GM12878 (cell line): ENCODE results near the gene MSH2. TPM values are rescaled to one million over a fixed set of nuclear protein-coding genes. Genes with fewer than 3 reads are reported as not detected.

ENCODE experiments used
- CBFB ChIP-seq: IDR thresholded peaks from 2 replicates; pipeline ENCODE4 v1.6.1; 2016; ENCODE audit warnings: antibody characterized with exemption, low read depth
- EP300 ChIP-seq, 2 experiments: fragments of 150-350 bp in 1 of 2; IDR thresholded peaks; 2 replicates each; pipeline ENCODE4 v1.6.1; 2011 to 2012; ENCODE audit warnings: low read depth in 2 of 2, low read length in 2 of 2, borderline replicate concordance in 1 of 2, improper control_type of control experiment in 1 of 2, inconsistent platforms in 1 of 2; ENCODE audit not compliant: control insufficient read depth in 1 of 2
- ETV6 ChIP-seq, 2 experiments: fragments of 450-650 bp in 1 of 2; IDR thresholded peaks in 1 of 2; conservative IDR thresholded peaks in 1 of 2; 2 replicates each; pipeline ENCODE4 v1.6.1; 2014; ENCODE audit warnings: antibody characterized with exemption in 1 of 2, borderline replicate concordance in 1 of 2, low read depth in 1 of 2, mild to moderate bottlenecking in 1 of 2, moderate library complexity in 1 of 2
- IKZF2 ChIP-seq, 2 experiments: fragments of 450-650 bp; IDR thresholded peaks; 2 replicates each; pipeline ENCODE4 v1.6.1; 2017; ENCODE audit warnings: mild to moderate bottlenecking in 2 of 2, moderate library complexity in 2 of 2
- KLF5 ChIP-seq: fragments of 450-650 bp; IDR thresholded peaks from 2 replicates; pipeline ENCODE4 v1.6.1; 2014; ENCODE audit warnings: mild to moderate bottlenecking; ENCODE audit not compliant: partially characterized antibody
- MLLT1 ChIP-seq: fragments of 450-650 bp; IDR thresholded peaks from 2 replicates; pipeline ENCODE4 v1.6.1; 2016; ENCODE audit warnings: mild to moderate bottlenecking
- MXI1 ChIP-seq: fragments of 150-350 bp; IDR thresholded peaks from 2 replicates; pipeline ENCODE4 v1.6.1; 2011; ENCODE audit warnings: low read depth, mild to moderate bottlenecking, inconsistent platforms, low read length, improper control_type of control experiment
- NKRF ChIP-seq: fragments of 450-650 bp; conservative IDR thresholded peaks from 2 replicates; pipeline ENCODE4 v1.6.1; 2017; ENCODE audit warnings: mild to moderate bottlenecking, moderate library complexity
- NR2C1 ChIP-seq: fragments of 450-650 bp; IDR thresholded peaks from 2 replicates; pipeline ENCODE4 v1.6.1; 2017; ENCODE audit warnings: antibody characterized with exemption, mild to moderate bottlenecking, moderate library complexity
- POLR2AphosphoS2 ChIP-seq: IDR thresholded peaks from 2 replicates; pipeline ENCODE4 v1.6.1; 2011; ENCODE audit warnings: low read depth, mild to moderate bottlenecking, low read length, improper control_type of control experiment, moderate library complexity
- RAD51 ChIP-seq: fragments of 450-650 bp; IDR thresholded peaks from 2 replicates; pipeline ENCODE4 v1.6.1; 2016; ENCODE audit warnings: moderate library complexity, mild to moderate bottlenecking, inconsistent platforms
- RELA ChIP-seq: fragments of 450-650 bp; IDR thresholded peaks from 2 replicates; pipeline ENCODE4 v1.8.0; 2014; ENCODE audit warnings: borderline replicate concordance; ENCODE audit not compliant: partially characterized antibody
- RELB ChIP-seq: fragments of 450-650 bp; IDR thresholded peaks from 2 replicates; pipeline ENCODE4 v1.6.1; 2017; ENCODE audit warnings: low read depth, mild to moderate bottlenecking, moderate library complexity
- STAT1 ChIP-seq: fragments of 450-650 bp; conservative IDR thresholded peaks from 2 replicates; pipeline ENCODE4 v1.6.1; 2014; ENCODE audit warnings: antibody characterized with exemption, mild to moderate bottlenecking
- STAT3 ChIP-seq: IDR thresholded peaks from 2 replicates; pipeline ENCODE4 v1.6.1; 2011; ENCODE audit warnings: low read depth, low read length, improper control_type of control experiment
- TAF1 ChIP-seq: IDR thresholded peaks from 2 replicates; pipeline ENCODE4 v1.6.1; 2011; ENCODE audit warnings: mild to moderate bottlenecking, low read depth, low read length, borderline replicate concordance
- TCF3 ChIP-seq: IDR thresholded peaks from 2 replicates; pipeline ENCODE4 v1.6.1; 2012; ENCODE audit warnings: low read depth, mild to moderate bottlenecking, low read length, borderline replicate concordance; ENCODE audit not compliant: insufficient read depth
- ZNF592 ChIP-seq: fragments of 450-650 bp; IDR thresholded peaks from 2 replicates; pipeline ENCODE4 v1.6.1; 2017; ENCODE audit warnings: mild to moderate bottlenecking, moderate library complexity
- ZZZ3 ChIP-seq: IDR thresholded peaks from 2 replicates; pipeline ENCODE4 v1.6.1; 2011; ENCODE audit warnings: low read depth; ENCODE audit not compliant: control insufficient read depth, insufficient read length
- polyA plus RNA-seq, 11 experiments: library from polyadenylated mRNA; depleted of rRNA in 4 of 11; unstranded in 6 of 11; stranded (reverse) in 5 of 11; fragments of >200 nt; fragmentation: Nextera tagmentation in 4 of 11; fragmentation: Illumina TruSeq in 1 of 11; extraction: Ambion mirVana in 4 of 11; extraction: Trizol in 1 of 11; gene quantifications; 1 replicate in 1 of 11; 2 replicates in 10 of 11; pipeline versions ENCODE4 v1.2.1 to v1.2.3, GENCODE V29; 2011 to 2016; ENCODE audit warnings: inconsistent platforms in 2 of 11, missing spikeins in 2 of 11, low read depth in 1 of 11
- total RNA-seq, 4 experiments: library from RNA; depleted of rRNA in 3 of 4; stranded (reverse); fragments of >200 nt in 3 of 4; fragmentation: Illumina TruSeq in 1 of 4; extraction: Trizol in 1 of 4; gene quantifications; 2 replicates each; pipeline versions ENCODE4 v1.2.1 to v1.2.3, GENCODE V29; 2013 to 2021

The MSH2 gene
- total and polyA plus RNA-seq, 10 of the 15 experiments (the other 5 are each of a cell fraction or from before 2014, with no cell fraction given) = 24.3 to 94.4 (median 55.5) TPM

- TF ChIP-seq POLR2AphosphoS2 = no peak; the same call in 1 of the 2 replicates
- peak; percentile 74; the same call in 1 of the 2 replicates for TF ChIP-seq MXI1
- no peak for TF ChIP-seq ZNF592
- TF ChIP-seq EP300 (IDR thresholded peaks at IDR 0.05; ENCODE audit: borderline replicate concordance in 1 of 2, control insufficient read depth in 1 of 2, low read depth in 2 of 2, low read length in 2 of 2) = 0 out of 4 replicates have a peak, but pooled peaks of 1 of the 2 experiments have one; percentile 17
- TF ChIP-seq RELB = no peak
- no peak for TF ChIP-seq NR2C1
- TF ChIP-seq MLLT1 = no peak
- peak; percentile 19 for TF ChIP-seq KLF5
- TF ChIP-seq STAT1 = no peak; the same call in 1 of the 2 replicates
- peak; percentile 28 to 54; a peak in 2 of 4 replicates for TF ChIP-seq IKZF2 (IDR thresholded peaks at IDR 0.05)
- TF ChIP-seq TCF3 = no peak
- no peak for TF ChIP-seq RELA
- no peak for TF ChIP-seq ZZZ3
- no peak for TF ChIP-seq ETV6 (conservative IDR thresholded peaks at IDR 0.05 in 1 of 2, IDR thresholded peaks at IDR 0.05 in 1 of 2; ENCODE audit: borderline replicate concordance in 1 of 2, low read depth in 1 of 2)
- TF ChIP-seq RAD51 = no peak
- peak; percentile 58 for TF ChIP-seq CBFB
- peak; percentile 91 for TF ChIP-seq NKRF
- TF ChIP-seq STAT3 = no peak
- TF ChIP-seq TAF1 = peak; percentile 66; the same call in 1 of the 2 replicates
These were observed at the start of gene MSH2 (continued) for GRCh38 chr2:47402805-47403608.
